ENCODE results near the gene PROSER3.

DNA sequence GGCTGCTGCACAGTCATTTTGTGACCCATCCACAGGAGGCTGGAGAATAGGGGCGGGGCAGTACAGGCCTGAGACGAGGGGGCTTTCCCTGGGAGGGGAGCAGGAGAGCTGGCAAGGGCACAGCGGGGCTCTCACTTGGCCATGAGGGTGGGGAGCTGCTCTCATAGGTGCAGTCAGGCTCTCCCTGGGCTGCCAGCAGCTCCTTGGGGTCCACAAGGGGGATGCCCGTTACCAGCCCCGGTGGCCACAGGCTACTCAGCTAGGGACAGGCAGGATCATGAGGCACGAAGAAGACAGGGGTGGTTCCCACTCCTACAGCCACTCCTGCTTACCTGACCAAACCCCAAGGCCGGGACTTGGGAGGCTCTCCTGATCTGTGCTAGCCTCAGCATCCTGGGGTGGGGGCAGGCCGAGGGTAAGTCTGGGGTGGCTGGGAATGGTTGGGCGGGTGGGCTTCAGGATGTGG is 33.9 kb downstream of the PROSER3 start:
- TF ChIP-seq MEF2A (IDR thresholded peaks at IDR 0.05; ENCODE audit: control insufficient read depth, low read depth, low read length) (no peak), EZH2 (IDR thresholded peaks at IDR 0.05; ENCODE audit: borderline replicate concordance, low read depth, low read length) (no peak), HMG20A (CRISPR knock-in tag; conservative IDR thresholded peaks at IDR 0.05) (no peak), ATF3 (IDR thresholded peaks at IDR 0.05) (no peak), ATF3 (CRISPR knock-in tag; conservative IDR thresholded peaks at IDR 0.05) (no peak), SP1 (CRISPR knock-in tag; IDR thresholded peaks at IDR 0.05) (no peak), SMC3 (conservative IDR thresholded peaks at IDR 0.05; ENCODE audit: insufficient read depth, low read depth, low read length) (no peak), NR1H2 (CRISPR knock-in tag; IDR thresholded peaks at IDR 0.05) (no peak), SUPT5H (IDR thresholded peaks at IDR 0.05) (no peak)
- TF ChIP-seq, protein P1, sequence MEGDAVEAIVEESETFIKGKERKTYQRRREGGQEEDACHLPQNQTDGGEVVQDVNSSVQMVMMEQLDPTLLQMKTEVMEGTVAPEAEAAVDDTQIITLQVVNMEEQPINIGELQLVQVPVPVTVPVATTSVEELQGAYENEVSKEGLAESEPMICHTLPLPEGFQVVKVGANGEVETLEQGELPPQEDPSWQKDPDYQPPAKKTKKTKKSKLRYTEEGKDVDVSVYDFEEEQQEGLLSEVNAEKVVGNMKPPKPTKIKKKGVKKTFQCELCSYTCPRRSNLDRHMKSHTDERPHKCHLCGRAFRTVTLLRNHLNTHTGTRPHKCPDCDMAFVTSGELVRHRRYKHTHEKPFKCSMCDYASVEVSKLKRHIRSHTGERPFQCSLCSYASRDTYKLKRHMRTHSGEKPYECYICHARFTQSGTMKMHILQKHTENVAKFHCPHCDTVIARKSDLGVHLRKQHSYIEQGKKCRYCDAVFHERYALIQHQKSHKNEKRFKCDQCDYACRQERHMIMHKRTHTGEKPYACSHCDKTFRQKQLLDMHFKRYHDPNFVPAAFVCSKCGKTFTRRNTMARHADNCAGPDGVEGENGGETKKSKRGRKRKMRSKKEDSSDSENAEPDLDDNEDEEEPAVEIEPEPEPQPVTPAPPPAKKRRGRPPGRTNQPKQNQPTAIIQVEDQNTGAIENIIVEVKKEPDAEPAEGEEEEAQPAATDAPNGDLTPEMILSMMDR (IDR thresholded peaks at IDR 0.05 in 2 of 3, conservative IDR thresholded peaks at IDR 0.05 in 1 of 3; ENCODE audit: insufficient read depth in 2 of 3, low read depth in 1 of 3, low read length in 3 of 3) = no peak
- TF ChIP-seq, protein P2, sequence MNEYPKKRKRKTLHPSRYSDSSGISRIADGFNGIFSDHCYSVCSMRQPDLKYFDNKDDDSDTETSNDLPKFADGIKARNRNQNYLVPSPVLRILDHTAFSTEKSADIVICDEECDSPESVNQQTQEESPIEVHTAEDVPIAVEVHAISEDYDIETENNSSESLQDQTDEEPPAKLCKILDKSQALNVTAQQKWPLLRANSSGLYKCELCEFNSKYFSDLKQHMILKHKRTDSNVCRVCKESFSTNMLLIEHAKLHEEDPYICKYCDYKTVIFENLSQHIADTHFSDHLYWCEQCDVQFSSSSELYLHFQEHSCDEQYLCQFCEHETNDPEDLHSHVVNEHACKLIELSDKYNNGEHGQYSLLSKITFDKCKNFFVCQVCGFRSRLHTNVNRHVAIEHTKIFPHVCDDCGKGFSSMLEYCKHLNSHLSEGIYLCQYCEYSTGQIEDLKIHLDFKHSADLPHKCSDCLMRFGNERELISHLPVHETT (CRISPR knock-in tag; conservative IDR thresholded peaks at IDR 0.05 in 1 of 2, IDR thresholded peaks at IDR 0.05 in 1 of 2) = no peak

Measured in K562 (cell line).